Ovary (tissue), 3 donors: ENCODE measurements around the gene CITED4.

ENCODE experiments used
- POLR2A ChIP-seq: fragments of 450-650 bp; IDR thresholded peaks from one replicate; pipeline ENCODE4 v1.6.1; 2017; ENCODE audit warnings: antibody characterized with exemption, mild to moderate bottlenecking, moderate library complexity
- TF ChIP-seq, protein P1 (sequence below), 3 donors: fragments of 450-650 bp in 2 of 3; fragments of 200-600 bp in 1 of 3; IDR thresholded peaks; one replicate each; pipeline versions ENCODE4 v1.5.1 to v1.8.0; 2016 to 2022; ENCODE audit warnings: antibody characterized with exemption in 3 of 3, mild to moderate bottlenecking in 1 of 3
- donor health status: DM: no; HTN: no; CAD: no.

DNA sequence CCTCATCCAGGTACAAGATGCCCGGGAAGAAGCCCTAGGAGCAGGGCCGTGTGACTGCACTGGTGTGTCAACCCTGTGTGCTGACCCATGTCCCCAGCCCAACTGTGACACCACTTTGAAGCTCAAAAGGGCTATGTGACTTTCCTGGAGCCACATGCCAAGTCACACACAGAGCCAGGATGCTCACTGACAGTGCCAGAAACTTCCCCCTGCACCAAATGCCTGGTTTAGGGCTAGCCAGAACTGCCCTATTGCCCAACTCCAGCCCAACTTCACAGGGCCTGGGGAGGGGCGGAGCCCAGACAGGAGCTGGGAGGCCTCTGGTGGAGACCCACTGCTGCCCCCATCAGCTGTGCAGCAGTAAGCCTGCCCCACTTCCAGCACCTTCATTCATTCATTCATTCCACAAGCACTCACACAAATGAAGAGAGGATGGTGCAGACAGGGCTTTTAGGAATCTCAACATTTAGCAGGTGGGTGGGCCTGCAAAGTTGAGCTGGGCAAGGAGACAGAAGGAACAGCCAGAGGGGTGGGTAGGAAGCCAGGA lies 41.8 kb downstream of the CITED4 start:
- no peak for TF ChIP-seq POLR2A
- TF ChIP-seq, protein P1, sequence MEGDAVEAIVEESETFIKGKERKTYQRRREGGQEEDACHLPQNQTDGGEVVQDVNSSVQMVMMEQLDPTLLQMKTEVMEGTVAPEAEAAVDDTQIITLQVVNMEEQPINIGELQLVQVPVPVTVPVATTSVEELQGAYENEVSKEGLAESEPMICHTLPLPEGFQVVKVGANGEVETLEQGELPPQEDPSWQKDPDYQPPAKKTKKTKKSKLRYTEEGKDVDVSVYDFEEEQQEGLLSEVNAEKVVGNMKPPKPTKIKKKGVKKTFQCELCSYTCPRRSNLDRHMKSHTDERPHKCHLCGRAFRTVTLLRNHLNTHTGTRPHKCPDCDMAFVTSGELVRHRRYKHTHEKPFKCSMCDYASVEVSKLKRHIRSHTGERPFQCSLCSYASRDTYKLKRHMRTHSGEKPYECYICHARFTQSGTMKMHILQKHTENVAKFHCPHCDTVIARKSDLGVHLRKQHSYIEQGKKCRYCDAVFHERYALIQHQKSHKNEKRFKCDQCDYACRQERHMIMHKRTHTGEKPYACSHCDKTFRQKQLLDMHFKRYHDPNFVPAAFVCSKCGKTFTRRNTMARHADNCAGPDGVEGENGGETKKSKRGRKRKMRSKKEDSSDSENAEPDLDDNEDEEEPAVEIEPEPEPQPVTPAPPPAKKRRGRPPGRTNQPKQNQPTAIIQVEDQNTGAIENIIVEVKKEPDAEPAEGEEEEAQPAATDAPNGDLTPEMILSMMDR (IDR thresholded peaks at IDR 0.05), result no peak
